Esophagus squamous epithelium (tissue), 4 donors: ENCODE results near the gene PLCB4.

Source experiments
- CTCF ChIP-seq, 6 experiments: fragments of 450-650 bp in 4 of 6; fragments of 200-600 bp in 2 of 6; sonication (generic) in 2 of 6; IDR thresholded peaks; one replicate each; pipeline ENCODE4 v1.5.1; 2016 to 2019; ENCODE audit warnings: antibody characterized with exemption in 6 of 6, mild to moderate bottlenecking in 4 of 6, moderate library complexity in 4 of 6
- POLR2A ChIP-seq, 4 donors: fragments of 450-650 bp; IDR thresholded peaks; one replicate each; pipeline ENCODE4 v1.6.1; 2017; ENCODE audit warnings: antibody characterized with exemption in 4 of 4, mild to moderate bottlenecking in 4 of 4, moderate library complexity in 3 of 4

- no peak for TF ChIP-seq POLR2A (IDR thresholded peaks at IDR 0.05)
- no peak for TF ChIP-seq CTCF (IDR thresholded peaks at IDR 0.05)
Observed at GRCh38 chr20:9348747-9349146, 279.9 kb downstream of the PLCB4 start.
